C1 segment of cervical spinal cord (tissue), 14 donors: ENCODE data around the gene ZNF785.
"Not testable (repeated sequence)": the region's sequence is repeated elsewhere in the genome, so short reads cannot be mapped to it uniquely, and the experiment has no call there.

Experiments
- DNase-seq, 14 donors: peaks; one replicate each; lab custom pipeline; 2025; lab: John Stamatoyannopoulos, UW

Gene ZNF785

GRCh38 chr16:30602616-30603277, 17.2 kb upstream of the ZNF785 start:
- DNase-seq: peak in 2 of 14 donors; percentile 5 to 7

GRCh38 chr16:30601966-30602365, 16.5 kb upstream of the ZNF785 start:
- no peak for DNase-seq

GRCh38 chr16:30600929-30601328, 15.4 kb upstream of the ZNF785 start:
- no peak for DNase-seq

GRCh38 chr16:30600215-30600614, 14.7 kb upstream of the ZNF785 start:
- no peak for DNase-seq

GRCh38 chr16:30592871-30593270, 7.4 kb upstream of the ZNF785 start:
- no peak for DNase-seq

GRCh38 chr16:30590869-30591268, 5.4 kb upstream of the ZNF785 start:
- DNase-seq: not testable (repeated sequence)

- DNase-seq: not testable (repeated sequence)
These were observed 4.1 kb upstream of the ZNF785 start for GRCh38 chr16:30589582-30589981.

- DNase-seq: no peak
These were observed 3.2 kb upstream of the ZNF785 start for GRCh38 chr16:30588651-30589050.

GRCh38 chr16:30585022-30585399, 486 bp downstream of the ZNF785 start:
- peak in 2 of 14 donors; percentile 40 to 58 for DNase-seq

GRCh38 chr16:30582611-30583340, 2.7 kb downstream of the ZNF785 start:
- DNase-seq: no peak

- DNase-seq: no peak
These were observed 4.0 kb downstream of the ZNF785 start for GRCh38 chr16:30581457-30581856.

GRCh38 chr16:30574678-30575077, 10.8 kb downstream of the ZNF785 start:
- no peak for DNase-seq

GRCh38 chr16:30571445-30572322, 13.8 kb downstream of the ZNF785 start, which contains the start of gene ZNF688:
Gene ZNF688 (minus strand): TSS chr16:30571714. CDS start chr16:30571629, 85 bp downstream.
- peak; percentile 70 to 98 (median 91) for DNase-seq

GRCh38 chr16:30570636-30571444, 14.7 kb downstream of the ZNF785 start:
- DNase-seq: peak in 7 of 14 donors; percentile 45 to 62 (median 58)

GRCh38 chr16:30569746-30570635, 15.5 kb downstream of the ZNF785 start:
- DNase-seq: no peak

GRCh38 chr16:30569281-30569680, 16.2 kb downstream of the ZNF785 start:
- no peak for DNase-seq

- DNase-seq: no peak
These were observed 17.4 kb downstream of the ZNF785 start for GRCh38 chr16:30567991-30568638.

- DNase-seq: no peak
These were observed 18.1 kb downstream of the ZNF785 start for GRCh38 chr16:30567160-30567990.

- no peak for DNase-seq
These were observed 19.0 kb downstream of the ZNF785 start for GRCh38 chr16:30566531-30566930.
